Stimulated activated CD4-positive, alpha-beta T cell treated with anti-CD3 and anti-CD28 coated beads, TNF-alpha, amount 100 ng/mL, for 4 hours (primary cell): ENCODE results near the gene BACH2.

ENCODE experiments used
- DNase-seq, 3 experiments: peaks; one replicate each; pipeline ENCODE4 v3.0.0-alpha.2; 2020; ENCODE audit warnings: low read depth in 3 of 3

Gene BACH2

GRCh38 chr6:89941763-89942497 lies 354.7 kb downstream of the BACH2 start:
- DNase-seq = no peak

GRCh38 chr6:89941031-89941762 lies 355.4 kb downstream of the BACH2 start:
- no peak for DNase-seq

GRCh38 chr6:89940225-89941027 lies 356.2 kb downstream of the BACH2 start:
- DNase-seq = peak in 2 of 3 experiments; percentile 31 to 35

- no peak for DNase-seq
Observed at GRCh38 chr6:89939144-89939543, 357.5 kb downstream of the BACH2 start.

- no peak for DNase-seq
Observed at GRCh38 chr6:89938014-89938413, 358.6 kb downstream of the BACH2 start.

GRCh38 chr6:89936177-89936576 lies 360.5 kb downstream of the BACH2 start:
- no peak for DNase-seq

- DNase-seq = no peak
Observed at GRCh38 chr6:89934685-89935366, 361.8 kb downstream of the BACH2 start.

- no peak for DNase-seq
Observed at GRCh38 chr6:89932245-89932802, 364.3 kb downstream of the BACH2 start.

GRCh38 chr6:89930789-89931188 lies 365.9 kb downstream of the BACH2 start:
- DNase-seq = no peak

- DNase-seq = peak in 1 of 3 experiments; percentile 26
Observed at GRCh38 chr6:89928604-89929003, 368.0 kb downstream of the BACH2 start.

- no peak for DNase-seq
Observed at GRCh38 chr6:89927791-89928550, 368.7 kb downstream of the BACH2 start.

- DNase-seq = no peak
Observed at GRCh38 chr6:89927264-89927663, 369.4 kb downstream of the BACH2 start.

GRCh38 chr6:89925826-89926225 lies 370.8 kb downstream of the BACH2 start:
- DNase-seq = no peak

GRCh38 chr6:89924231-89924630 lies 372.4 kb downstream of the BACH2 start:
- no peak for DNase-seq

GRCh38 chr6:89921691-89922090 lies 375.0 kb downstream of the BACH2 start:
- DNase-seq = no peak

- DNase-seq = no peak
Observed at GRCh38 chr6:89921197-89921596, 375.4 kb downstream of the BACH2 start.

- DNase-seq = no peak
Observed at GRCh38 chr6:89917801-89918366, 378.8 kb downstream of the BACH2 start.

- no peak for DNase-seq
Observed at GRCh38 chr6:89917216-89917615, 379.4 kb downstream of the BACH2 start.

- DNase-seq = no peak
Observed at GRCh38 chr6:89916136-89916920, 380.3 kb downstream of the BACH2 start.

- DNase-seq = no peak
Observed at GRCh38 chr6:89910902-89911240, 385.8 kb downstream of the BACH2 start.
